HG03442 (cell line): ENCODE results near the gene BUD31.
"Not testable (repeated sequence)": the region's sequence is repeated elsewhere in the genome, so short reads cannot be mapped to it uniquely, and the experiment has no call there.

Source experiments
- ATAC-seq: cut with Tn5 transposase; IDR thresholded peaks from one replicate; pipeline ENCODE4 v1.9.1; 2021; ENCODE audit warnings: mild to moderate bottlenecking, moderate library complexity; ENCODE audit not compliant: unreplicated experiment

The BUD31 gene

GRCh38 chr7:99397297-99397983 is 11.3 kb upstream of the BUD31 start:
- ATAC-seq, result no peak

GRCh38 chr7:99398891-99399445 is 9.8 kb upstream of the BUD31 start:
- no peak for ATAC-seq

DNA sequence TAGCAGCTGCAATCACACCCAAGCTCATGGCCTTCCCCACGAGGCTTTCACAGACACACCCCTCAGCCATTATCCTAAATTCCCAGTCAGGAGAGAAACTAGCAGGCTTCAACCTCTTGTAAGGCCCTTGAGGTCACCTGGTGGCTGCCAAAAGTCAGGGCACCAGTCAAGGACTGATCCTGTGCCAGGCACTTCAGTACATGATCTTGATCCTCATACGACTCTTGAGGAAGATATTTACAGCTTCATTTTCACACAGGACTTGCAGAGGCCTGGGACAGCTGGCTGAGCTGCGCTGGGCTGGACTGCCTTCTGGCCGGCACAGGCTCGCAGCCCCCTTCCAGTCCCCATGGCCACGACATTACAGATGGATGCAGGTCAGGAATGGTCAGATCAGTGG is 9.2 kb upstream of the BUD31 start:
- no peak for ATAC-seq

GRCh38 chr7:99402854-99403253 is 5.9 kb upstream of the BUD31 start:
- ATAC-seq, result no peak

DNA sequence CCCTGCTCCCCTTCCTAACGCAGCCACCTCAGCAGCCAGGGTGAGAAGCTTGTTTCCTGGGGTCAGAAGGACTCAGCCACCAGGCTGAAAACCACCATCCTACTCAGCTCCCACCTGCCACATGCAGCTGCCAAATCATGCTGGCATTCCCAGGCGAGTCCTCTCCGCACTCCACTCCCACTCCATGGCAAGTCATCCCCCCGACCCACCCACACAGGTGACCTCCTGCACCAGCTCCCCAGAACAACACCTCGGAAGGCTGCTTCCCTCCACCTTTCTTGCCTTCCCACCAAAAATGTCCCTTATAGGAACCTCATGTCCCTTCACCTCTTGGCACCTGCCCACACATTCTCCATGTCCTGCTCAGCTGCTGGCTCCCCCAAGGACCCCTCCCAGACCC is 5.0 kb upstream of the BUD31 start:
- ATAC-seq, result no peak

DNA sequence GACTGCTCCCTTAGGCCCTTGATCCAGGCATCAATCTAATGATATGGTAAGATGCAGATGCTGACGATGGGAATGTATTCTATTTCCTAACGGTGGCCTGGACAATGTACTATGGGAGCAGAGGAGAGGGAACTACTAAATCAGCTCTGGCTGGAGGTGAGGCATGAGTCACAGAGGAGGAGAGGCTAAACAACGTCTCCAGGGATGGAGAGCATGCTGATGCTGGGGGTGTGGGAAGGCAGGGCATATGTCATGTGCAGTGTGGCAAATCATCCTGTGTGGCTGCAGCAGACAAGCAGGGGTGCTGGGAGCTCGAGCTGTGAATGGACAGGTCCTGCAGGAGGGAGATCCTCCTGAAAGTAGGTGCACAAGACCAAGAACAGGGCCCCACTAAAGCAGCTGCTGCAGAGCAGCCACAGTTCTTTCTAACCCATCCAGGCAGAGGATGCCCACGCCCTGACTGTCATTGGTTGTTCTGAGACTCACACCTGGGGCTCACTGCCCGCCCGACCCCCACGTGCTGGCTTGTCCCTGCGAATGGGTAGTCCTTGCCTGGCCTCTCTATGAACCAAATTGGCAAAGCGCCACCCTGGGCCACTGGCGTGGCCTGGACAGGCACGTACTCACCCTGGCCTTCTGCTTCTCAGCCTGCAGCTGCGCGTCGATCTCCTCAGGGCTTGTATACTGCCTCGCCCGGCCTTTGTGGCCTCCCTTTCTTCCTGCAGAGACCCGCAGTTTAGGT is 4.4 kb upstream of the BUD31 start:
- no peak for ATAC-seq

GRCh38 chr7:99404977-99405320 is 3.8 kb upstream of the BUD31 start:
- no peak for ATAC-seq

DNA sequence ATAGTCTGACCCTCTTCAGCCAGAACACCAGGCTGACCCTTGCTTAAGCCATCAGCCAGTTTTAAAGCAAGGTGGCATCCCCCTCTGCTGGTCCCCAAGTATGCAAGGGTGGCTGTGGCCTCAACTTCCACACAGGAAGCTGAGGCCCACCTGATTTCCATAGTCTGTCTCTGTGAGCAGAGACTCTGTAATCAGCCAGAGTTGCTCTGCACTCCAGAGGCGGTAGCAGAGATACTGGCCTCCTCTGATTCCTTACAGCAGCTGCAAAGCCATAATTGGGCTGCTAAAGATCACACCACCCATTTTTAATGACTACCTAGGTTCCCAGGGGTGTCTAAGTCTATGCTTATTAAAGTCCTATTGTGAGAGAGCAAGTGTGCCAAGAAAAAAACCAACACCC is 2.2 kb upstream of the BUD31 start:
- no peak for ATAC-seq

GRCh38 chr7:99407872-99408378 is 844 bp upstream of the BUD31 start:
- ATAC-seq, result no peak

- ATAC-seq, result no peak
Measured at GRCh38 chr7:99409192-99409572, 413 bp downstream of the BUD31 start.

- no peak for ATAC-seq
Measured at GRCh38 chr7:99409806-99410205, 1.0 kb downstream of the BUD31 start.

GRCh38 chr7:99410635-99411034 is 1.9 kb downstream of the BUD31 start:
- no peak for ATAC-seq

- not testable (repeated sequence) for ATAC-seq
Measured at GRCh38 chr7:99415513-99416127, 6.9 kb downstream of the BUD31 start.

DNA sequence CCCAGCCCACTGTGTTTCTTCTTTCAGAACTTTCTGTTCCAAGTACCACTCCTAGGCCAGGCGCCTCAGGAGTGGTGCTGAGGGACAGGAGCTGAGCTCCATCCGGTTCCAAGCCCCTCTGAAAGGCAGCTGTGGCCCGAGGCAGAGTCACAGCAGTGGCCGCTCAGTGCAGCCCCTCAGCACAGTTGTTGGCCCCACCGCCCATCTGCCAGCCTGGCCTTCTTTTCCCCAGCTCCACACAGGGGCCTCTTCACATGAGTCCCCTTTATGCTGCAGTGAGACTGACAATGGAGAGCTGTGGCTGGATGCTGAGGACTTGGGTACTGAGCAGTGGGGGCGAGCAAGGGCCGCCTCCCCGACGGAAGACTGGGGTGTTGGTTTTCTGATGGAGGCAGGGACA is 9.5 kb downstream of the BUD31 start:
- ATAC-seq, result no peak

- ATAC-seq, result no peak
Measured at GRCh38 chr7:99419323-99420021, 10.7 kb downstream of the BUD31 start.

DNA sequence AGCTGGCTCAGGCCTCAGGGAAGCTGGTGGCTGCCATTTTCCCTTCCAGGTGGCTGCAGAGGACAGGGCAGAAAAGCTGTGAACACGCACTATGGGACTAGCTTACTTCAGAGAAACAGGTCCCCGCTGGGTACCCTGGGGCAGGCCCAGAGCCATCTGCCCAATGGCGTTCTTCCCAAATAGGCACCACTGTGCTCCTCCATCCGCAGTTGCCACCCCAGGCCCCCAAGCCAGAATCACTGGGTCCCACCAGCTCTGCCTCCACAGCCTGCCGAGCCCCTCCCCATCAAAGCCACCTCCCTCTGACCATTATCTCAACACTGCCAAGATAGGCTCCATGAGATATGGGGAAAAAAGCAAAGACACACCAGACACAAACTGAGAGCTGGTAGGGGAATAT is 11.4 kb downstream of the BUD31 start:
- ATAC-seq, result no peak

DNA sequence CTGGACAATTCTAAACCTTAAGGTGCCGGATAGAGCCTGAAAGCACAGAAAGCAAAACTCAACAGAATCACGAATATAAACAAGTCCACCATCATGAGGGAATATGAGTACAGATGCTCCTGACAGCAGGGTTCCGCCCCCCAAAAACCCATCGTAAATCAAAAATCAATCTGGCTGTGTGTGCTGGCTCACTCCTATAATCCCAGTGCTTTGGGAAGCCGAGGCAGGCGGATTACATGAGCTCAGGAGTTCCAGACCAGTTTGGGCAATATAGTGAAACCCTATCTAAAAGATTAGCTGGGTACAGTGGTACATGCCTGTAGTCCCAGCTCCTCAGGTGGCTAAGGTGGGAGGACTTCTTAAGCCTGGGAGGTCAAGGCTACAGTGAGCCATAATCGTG is 12.2 kb downstream of the BUD31 start:
- ATAC-seq, result no peak

GRCh38 chr7:99422186-99422585 is 13.4 kb downstream of the BUD31 start:
- no peak for ATAC-seq

GRCh38 chr7:99422625-99423024 is 13.9 kb downstream of the BUD31 start:
- no peak for ATAC-seq

- ATAC-seq, result no peak
Measured at GRCh38 chr7:99424932-99425730, 16.4 kb downstream of the BUD31 start.
